GM23338 (cell line): ENCODE measurements around the gene KLHL1. TPM values are rescaled to one million over a fixed set of nuclear protein-coding genes. Genes with fewer than 3 reads are reported as not detected.

Source experiments
- CREB1 ChIP-seq: fragments of 250-450 bp; sonication (Bioruptor Pico); IDR thresholded peaks from 2 replicates; pipeline ENCODE4 v1.5.0; 2020; ENCODE audit warnings: low read depth, mild to moderate bottlenecking, moderate library complexity
- EZH2 ChIP-seq: fragments of 200-600 bp; sonication (generic); IDR thresholded peaks from one replicate; pipeline ENCODE4 v1.8.0; 2017; ENCODE audit warnings: antibody characterized with exemption, mild to moderate bottlenecking, low read depth; ENCODE audit not compliant: unreplicated experiment
- POLR2AphosphoS5 ChIP-seq: IDR thresholded peaks from 2 replicates; pipeline ENCODE4 v1.6.1; 2016; ENCODE audit warnings: antibody characterized with exemption, low read depth
- STAT1 ChIP-seq: IDR thresholded peaks from one replicate; pipeline ENCODE4 v1.6.1; 2016; ENCODE audit warnings: antibody characterized with exemption; ENCODE audit not compliant: unreplicated experiment
- ZNF331 ChIP-seq: fragments of 250-450 bp; sonication (Bioruptor Pico); IDR thresholded peaks from 2 replicates; pipeline ENCODE4 v1.5.0; 2020; ENCODE audit warnings: low read depth, mild to moderate bottlenecking, moderate library complexity
- polyA plus RNA-seq: library from polyadenylated mRNA; unstranded; fragments of >200 nt; fragmentation: Nextera tagmentation; extraction: Ambion mirVana; gene quantifications from 2 replicates; pipeline ENCODE4 v1.2.1, GENCODE V29; 2016
- total RNA-seq: library from RNA; depleted of rRNA; stranded (reverse); fragments of >200 nt; shearing (Covaris generic); gene quantifications from 2 replicates; pipeline ENCODE4 v1.2.3, GENCODE V29; 2014
- TF ChIP-seq, protein P1 (sequence below): fragments of 250-450 bp; sonication (Bioruptor Pico); IDR thresholded peaks from 2 replicates; pipeline ENCODE4 v1.5.0; 2020; ENCODE audit warnings: mild to moderate bottlenecking, moderate library complexity
- TF ChIP-seq, protein P2 (sequence below), 2 experiments: fragments of 200-600 bp in 1 of 2; sonication (generic) in 1 of 2; conservative IDR thresholded peaks; 2 replicates each; pipeline versions ENCODE4 v1.5.1 to v1.6.1; 2016 to 2017; ENCODE audit warnings: antibody characterized with exemption in 2 of 2, low read depth in 2 of 2, mild to moderate bottlenecking in 2 of 2, moderate library complexity in 1 of 2

KLHL1 gene
- total and polyA plus RNA-seq, 2 experiments from 2014 or later: not detected

GRCh38 chr13:70117338-70117905, 9.2 kb upstream of the KLHL1 start (continued):
- TF ChIP-seq, protein P1, sequence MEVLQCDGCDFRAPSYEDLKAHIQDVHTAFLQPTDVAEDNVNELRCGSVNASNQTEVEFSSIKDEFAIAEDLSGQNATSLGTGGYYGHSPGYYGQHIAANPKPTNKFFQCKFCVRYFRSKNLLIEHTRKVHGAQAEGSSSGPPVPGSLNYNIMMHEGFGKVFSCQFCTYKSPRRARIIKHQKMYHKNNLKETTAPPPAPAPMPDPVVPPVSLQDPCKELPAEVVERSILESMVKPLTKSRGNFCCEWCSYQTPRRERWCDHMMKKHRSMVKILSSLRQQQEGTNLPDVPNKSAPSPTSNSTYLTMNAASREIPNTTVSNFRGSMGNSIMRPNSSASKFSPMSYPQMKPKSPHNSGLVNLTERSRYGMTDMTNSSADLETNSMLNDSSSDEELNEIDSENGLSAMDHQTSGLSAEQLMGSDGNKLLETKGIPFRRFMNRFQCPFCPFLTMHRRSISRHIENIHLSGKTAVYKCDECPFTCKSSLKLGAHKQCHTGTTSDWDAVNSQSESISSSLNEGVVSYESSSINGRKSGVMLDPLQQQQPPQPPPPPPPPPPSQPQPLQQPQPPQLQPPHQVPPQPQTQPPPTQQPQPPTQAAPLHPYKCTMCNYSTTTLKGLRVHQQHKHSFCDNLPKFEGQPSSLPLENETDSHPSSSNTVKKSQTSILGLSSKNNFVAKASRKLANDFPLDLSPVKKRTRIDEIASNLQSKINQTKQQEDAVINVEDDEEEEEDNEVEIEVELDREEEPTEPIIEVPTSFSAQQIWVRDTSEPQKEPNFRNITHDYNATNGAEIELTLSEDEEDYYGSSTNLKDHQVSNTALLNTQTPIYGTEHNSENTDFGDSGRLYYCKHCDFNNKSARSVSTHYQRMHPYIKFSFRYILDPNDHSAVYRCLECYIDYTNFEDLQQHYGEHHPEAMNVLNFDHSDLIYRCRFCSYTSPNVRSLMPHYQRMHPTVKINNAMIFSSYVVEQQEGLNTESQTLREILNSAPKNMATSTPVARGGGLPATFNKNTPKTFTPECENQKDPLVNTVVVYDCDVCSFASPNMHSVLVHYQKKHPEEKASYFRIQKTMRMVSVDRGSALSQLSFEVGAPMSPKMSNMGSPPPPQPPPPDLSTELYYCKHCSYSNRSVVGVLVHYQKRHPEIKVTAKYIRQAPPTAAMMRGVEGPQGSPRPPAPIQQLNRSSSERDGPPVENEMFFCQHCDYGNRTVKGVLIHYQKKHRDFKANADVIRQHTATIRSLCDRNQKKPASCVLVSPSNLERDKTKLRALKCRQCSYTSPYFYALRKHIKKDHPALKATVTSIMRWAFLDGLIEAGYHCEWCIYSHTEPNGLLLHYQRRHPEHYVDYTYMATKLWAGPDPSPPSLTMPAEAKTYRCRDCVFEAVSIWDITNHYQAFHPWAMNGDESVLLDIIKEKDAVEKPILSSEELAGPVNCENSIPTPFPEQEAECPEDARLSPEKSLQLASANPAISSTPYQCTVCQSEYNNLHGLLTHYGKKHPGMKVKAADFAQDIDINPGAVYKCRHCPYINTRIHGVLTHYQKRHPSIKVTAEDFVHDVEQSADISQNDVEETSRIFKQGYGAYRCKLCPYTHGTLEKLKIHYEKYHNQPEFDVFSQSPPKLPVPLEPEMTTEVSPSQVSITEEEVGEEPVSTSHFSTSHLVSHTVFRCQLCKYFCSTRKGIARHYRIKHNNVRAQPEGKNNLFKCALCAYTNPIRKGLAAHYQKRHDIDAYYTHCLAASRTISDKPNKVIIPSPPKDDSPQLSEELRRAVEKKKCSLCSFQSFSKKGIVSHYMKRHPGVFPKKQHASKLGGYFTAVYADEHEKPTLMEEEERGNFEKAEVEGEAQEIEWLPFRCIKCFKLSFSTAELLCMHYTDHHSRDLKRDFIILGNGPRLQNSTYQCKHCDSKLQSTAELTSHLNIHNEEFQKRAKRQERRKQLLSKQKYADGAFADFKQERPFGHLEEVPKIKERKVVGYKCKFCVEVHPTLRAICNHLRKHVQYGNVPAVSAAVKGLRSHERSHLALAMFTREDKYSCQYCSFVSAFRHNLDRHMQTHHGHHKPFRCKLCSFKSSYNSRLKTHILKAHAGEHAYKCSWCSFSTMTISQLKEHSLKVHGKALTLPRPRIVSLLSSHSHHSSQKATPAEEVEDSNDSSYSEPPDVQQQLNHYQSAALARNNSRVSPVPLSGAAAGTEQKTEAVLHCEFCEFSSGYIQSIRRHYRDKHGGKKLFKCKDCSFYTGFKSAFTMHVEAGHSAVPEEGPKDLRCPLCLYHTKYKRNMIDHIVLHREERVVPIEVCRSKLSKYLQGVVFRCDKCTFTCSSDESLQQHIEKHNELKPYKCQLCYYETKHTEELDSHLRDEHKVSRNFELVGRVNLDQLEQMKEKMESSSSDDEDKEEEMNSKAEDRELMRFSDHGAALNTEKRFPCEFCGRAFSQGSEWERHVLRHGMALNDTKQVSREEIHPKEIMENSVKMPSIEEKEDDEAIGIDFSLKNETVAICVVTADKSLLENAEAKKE (CRISPR knock-in tag): no peak
- no peak for TF ChIP-seq ZNF331 (CRISPR knock-in tag)
- TF ChIP-seq STAT1: no peak
- TF ChIP-seq POLR2AphosphoS5: no peak
- TF ChIP-seq, protein P2, sequence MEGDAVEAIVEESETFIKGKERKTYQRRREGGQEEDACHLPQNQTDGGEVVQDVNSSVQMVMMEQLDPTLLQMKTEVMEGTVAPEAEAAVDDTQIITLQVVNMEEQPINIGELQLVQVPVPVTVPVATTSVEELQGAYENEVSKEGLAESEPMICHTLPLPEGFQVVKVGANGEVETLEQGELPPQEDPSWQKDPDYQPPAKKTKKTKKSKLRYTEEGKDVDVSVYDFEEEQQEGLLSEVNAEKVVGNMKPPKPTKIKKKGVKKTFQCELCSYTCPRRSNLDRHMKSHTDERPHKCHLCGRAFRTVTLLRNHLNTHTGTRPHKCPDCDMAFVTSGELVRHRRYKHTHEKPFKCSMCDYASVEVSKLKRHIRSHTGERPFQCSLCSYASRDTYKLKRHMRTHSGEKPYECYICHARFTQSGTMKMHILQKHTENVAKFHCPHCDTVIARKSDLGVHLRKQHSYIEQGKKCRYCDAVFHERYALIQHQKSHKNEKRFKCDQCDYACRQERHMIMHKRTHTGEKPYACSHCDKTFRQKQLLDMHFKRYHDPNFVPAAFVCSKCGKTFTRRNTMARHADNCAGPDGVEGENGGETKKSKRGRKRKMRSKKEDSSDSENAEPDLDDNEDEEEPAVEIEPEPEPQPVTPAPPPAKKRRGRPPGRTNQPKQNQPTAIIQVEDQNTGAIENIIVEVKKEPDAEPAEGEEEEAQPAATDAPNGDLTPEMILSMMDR (conservative IDR thresholded peaks at IDR 0.05; ENCODE audit: low read depth in 2 of 2): no peak
- TF ChIP-seq CREB1 (CRISPR knock-in tag): no peak
- no peak for TF ChIP-seq EZH2
